Upper lobe of right lung (tissue), 1 donor: ENCODE results near the gene EXOC1. TPM values are rescaled to one million over a fixed set of nuclear protein-coding genes. Genes with fewer than 3 reads are reported as not detected.

Experiments used
- ATAC-seq: fragments of 200-7000 bp; cut with Tn5 transposase; one replicate; pipeline ENCODE4 v1.9.1; 2020; ENCODE audit warnings: mild to moderate bottlenecking, moderate library complexity
- DNase-seq: peaks from one replicate; pipeline ENCODE4 v3.0.0-alpha.2; 2020
- H3K27ac ChIP-seq: fragments of 200-600 bp; one replicate; pipeline ENCODE4 v1.8.0; 2022
- H3K27me3 ChIP-seq: fragments of 200-600 bp; one replicate; pipeline ENCODE4 v1.8.0; 2022; ENCODE audit warnings: mild to moderate bottlenecking
- H3K36me3 ChIP-seq: fragments of 200-600 bp; one replicate; pipeline ENCODE4 v1.8.0; 2022
- H3K4me1 ChIP-seq: fragments of 200-600 bp; one replicate; pipeline ENCODE4 v1.8.0; 2022
- H3K4me3 ChIP-seq: fragments of 200-600 bp; one replicate; pipeline ENCODE4 v1.8.0; 2022; ENCODE audit warnings: mild to moderate bottlenecking
- H3K9me3 ChIP-seq: fragments of 200-600 bp; one replicate; pipeline ENCODE4 v1.8.0; 2022
- intact Hi-C: fragments of 100-400 bp; cut with DNase I; formaldehyde crosslinking; loops from one replicate; pipeline ENCODE4 v1.11.0; 2022
- total RNA-seq: library from RNA; stranded (reverse); fragmentation: NEBNext Ultra II Directional; extraction: Animal tissue kit (Norgen Biotek cat#: 25700); gene quantifications from one replicate; pipeline ENCODE4 v1.2.1, GENCODE V29; 2021
- TF ChIP-seq, protein P1 (sequence below): fragments of 200-600 bp; IDR thresholded peaks from one replicate; pipeline ENCODE4 v1.8.0; 2022; ENCODE audit warnings: antibody characterized with exemption
- donor health status: DM: no; HTN: yes; CAD: no; lungs with severe emphysema.

EXOC1 gene
- total RNA-seq, 1 donor from 2014 or later: 32.9 TPM

DNA sequence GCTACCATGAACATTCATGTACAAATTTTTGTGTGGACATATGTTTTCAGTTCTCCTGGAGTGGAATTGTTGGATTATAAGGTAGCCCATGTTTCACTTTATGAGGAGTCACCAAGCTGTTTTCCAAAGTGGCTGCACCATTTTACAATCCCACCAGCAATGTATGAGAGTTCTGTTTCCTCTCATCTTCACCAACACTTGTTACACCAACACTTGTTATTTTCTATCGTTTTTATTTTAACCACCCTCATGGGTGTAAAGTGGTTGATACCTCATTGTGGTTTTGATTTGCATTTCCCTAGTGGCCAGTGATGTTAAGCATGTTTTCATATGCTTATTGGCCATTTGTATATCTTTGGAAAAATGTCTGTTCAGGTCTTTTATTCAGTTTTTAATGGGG lies 4.1 kb downstream of the EXOC1 start:
- DNase-seq: no peak
- Histone ChIP-seq H3K4me1 (peaks cover 10% of the 10 kb centered on the region), H3K27me3 (no peaks in the 10 kb centered on the region), H3K27ac (no peak overlapping the region), H3K36me3 (peaks cover 40% of the 10 kb centered on the region), H3K9me3 (no peaks in the 10 kb centered on the region), H3K4me3 (no peak overlapping the region)
- TF ChIP-seq, protein P1, sequence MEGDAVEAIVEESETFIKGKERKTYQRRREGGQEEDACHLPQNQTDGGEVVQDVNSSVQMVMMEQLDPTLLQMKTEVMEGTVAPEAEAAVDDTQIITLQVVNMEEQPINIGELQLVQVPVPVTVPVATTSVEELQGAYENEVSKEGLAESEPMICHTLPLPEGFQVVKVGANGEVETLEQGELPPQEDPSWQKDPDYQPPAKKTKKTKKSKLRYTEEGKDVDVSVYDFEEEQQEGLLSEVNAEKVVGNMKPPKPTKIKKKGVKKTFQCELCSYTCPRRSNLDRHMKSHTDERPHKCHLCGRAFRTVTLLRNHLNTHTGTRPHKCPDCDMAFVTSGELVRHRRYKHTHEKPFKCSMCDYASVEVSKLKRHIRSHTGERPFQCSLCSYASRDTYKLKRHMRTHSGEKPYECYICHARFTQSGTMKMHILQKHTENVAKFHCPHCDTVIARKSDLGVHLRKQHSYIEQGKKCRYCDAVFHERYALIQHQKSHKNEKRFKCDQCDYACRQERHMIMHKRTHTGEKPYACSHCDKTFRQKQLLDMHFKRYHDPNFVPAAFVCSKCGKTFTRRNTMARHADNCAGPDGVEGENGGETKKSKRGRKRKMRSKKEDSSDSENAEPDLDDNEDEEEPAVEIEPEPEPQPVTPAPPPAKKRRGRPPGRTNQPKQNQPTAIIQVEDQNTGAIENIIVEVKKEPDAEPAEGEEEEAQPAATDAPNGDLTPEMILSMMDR: no peak
- ATAC-seq: no peak
- intact Hi-C loops: no loop called here

GRCh38 chr4:55859711-55860110 lies 6.3 kb downstream of the EXOC1 start:
- Histone ChIP-seq H3K27me3 (no peaks in the 10 kb centered on the region), H3K36me3 (peaks cover 60% of the 10 kb centered on the region), H3K9me3 (no peaks in the 10 kb centered on the region), H3K4me1 (peaks cover 4% of the 10 kb centered on the region), H3K4me3 (no peak overlapping the region), H3K27ac (no peak overlapping the region)
- TF ChIP-seq, protein P1: no peak
- intact Hi-C loops: no loop called here
- DNase-seq (no peak), ATAC-seq (no peak)

DNA sequence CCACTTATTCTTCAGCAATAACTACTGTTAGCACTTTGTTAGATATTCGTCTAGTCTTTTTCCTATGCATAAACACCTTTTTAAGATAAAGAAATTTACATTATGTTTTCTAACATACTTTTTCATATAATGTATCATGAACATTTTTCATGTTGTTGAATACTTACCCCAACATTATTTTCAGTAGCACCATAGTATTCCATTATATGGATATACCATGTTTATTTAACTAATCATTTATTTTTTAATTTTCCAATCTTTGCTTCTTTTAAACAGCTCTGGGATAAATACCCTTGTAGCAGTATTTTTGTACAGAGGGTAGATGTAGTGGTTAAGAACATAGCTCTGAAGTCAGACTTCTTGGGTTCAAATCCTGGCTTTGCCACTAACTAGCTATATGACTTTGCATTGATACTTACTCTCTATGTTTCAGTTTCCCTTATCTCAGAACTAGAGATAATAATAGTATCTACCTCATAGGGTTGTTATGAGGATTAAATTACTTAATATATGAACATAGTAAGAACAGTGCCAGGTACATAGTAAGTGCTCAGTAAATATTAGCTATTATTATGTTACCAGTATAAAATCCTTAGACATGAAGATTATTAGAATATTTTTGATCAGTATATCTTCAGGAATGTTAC lies 11.3 kb downstream of the EXOC1 start:
- no peak overlapping the region for H3K27ac ChIP-seq
- no peak for ATAC-seq
- H3K27me3 ChIP-seq: no peaks in the 10 kb centered on the region
- peaks cover 72% of the 10 kb centered on the region for H3K36me3 ChIP-seq
- H3K9me3 ChIP-seq: no peaks in the 10 kb centered on the region
- H3K4me3 ChIP-seq: no peak overlapping the region
- peaks cover 10% of the 10 kb centered on the region for H3K4me1 ChIP-seq
- intact Hi-C loops: no loop called here
- TF ChIP-seq, protein P1: no peak
- no peak for DNase-seq

- no peak for ATAC-seq
- no peak for DNase-seq
- TF ChIP-seq, protein P1: no peak
- Histone ChIP-seq H3K27ac (no peak overlapping the region), H3K36me3 (peaks cover 72% of the 10 kb centered on the region), H3K27me3 (no peaks in the 10 kb centered on the region), H3K9me3 (no peaks in the 10 kb centered on the region), H3K4me1 (peaks cover 10% of the 10 kb centered on the region), H3K4me3 (no peak overlapping the region)
- intact Hi-C loops: no loop called here
These were observed 11.9 kb downstream of the EXOC1 start for GRCh38 chr4:55865228-55865806.

- peaks cover 72% of the 10 kb centered on the region for H3K36me3 ChIP-seq
These were observed 13.0 kb downstream of the EXOC1 start for GRCh38 chr4:55866290-55866907.

More at GRCh38 chr4:55866290-55866907, 13.0 kb downstream of the EXOC1 start:
- Histone ChIP-seq H3K9me3 (no peaks in the 10 kb centered on the region), H3K27ac (peak overlapping the region; percentile 48), H3K27me3 (no peaks in the 10 kb centered on the region), H3K4me3 (no peak overlapping the region), H3K4me1 (peaks cover 10% of the 10 kb centered on the region)
- DNase-seq (no peak), ATAC-seq (peak; percentile 77)
- intact Hi-C loops: no loop called here
- TF ChIP-seq, protein P1: no peak
